Mammary epithelial cell (primary cell): Measurements from ENCODE around the gene SRP19.

Experiments used
- EZH2 ChIP-seq: IDR thresholded peaks from 2 replicates; pipeline ENCODE4 v1.6.1; 2012; ENCODE audit warnings: low read length, inconsistent platforms, borderline replicate concordance
- TF ChIP-seq, protein P1 (sequence below), 2 donors: IDR thresholded peaks in 1 of 2; conservative IDR thresholded peaks in 1 of 2; 2 replicates each; pipeline ENCODE4 v1.5.1; 2011 to 2012; ENCODE audit warnings: inconsistent platforms in 2 of 2, low read length in 2 of 2, mild to moderate bottlenecking in 2 of 2, control low read depth in 1 of 2, low read depth in 1 of 2; ENCODE audit not compliant: insufficient read depth in 1 of 2; ENCODE audit errors: extremely low read depth in 1 of 2

DNA sequence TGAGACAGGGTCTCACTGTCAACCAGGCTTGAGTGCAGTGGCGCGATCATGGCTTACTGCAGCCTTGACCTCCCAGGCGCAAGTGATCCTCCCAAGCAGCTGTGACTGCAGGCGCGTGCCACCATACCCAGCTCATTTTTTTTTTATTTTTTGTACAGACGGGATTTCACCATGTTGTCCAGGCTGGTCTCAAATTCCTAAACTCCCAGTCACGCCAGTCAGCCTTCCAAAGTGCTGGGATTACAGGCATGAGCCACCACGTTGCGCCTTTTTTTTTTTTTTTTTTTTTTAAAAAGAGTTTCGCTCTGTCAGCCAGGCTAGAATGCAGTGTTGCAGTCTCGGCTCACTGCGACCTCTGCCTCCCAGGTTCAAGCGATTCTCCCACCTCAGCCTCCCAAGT, 27.1 kb upstream of the SRP19 start:
- TF ChIP-seq, protein P1, sequence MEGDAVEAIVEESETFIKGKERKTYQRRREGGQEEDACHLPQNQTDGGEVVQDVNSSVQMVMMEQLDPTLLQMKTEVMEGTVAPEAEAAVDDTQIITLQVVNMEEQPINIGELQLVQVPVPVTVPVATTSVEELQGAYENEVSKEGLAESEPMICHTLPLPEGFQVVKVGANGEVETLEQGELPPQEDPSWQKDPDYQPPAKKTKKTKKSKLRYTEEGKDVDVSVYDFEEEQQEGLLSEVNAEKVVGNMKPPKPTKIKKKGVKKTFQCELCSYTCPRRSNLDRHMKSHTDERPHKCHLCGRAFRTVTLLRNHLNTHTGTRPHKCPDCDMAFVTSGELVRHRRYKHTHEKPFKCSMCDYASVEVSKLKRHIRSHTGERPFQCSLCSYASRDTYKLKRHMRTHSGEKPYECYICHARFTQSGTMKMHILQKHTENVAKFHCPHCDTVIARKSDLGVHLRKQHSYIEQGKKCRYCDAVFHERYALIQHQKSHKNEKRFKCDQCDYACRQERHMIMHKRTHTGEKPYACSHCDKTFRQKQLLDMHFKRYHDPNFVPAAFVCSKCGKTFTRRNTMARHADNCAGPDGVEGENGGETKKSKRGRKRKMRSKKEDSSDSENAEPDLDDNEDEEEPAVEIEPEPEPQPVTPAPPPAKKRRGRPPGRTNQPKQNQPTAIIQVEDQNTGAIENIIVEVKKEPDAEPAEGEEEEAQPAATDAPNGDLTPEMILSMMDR (conservative IDR thresholded peaks at IDR 0.05 in 1 of 2, IDR thresholded peaks at IDR 0.05 in 1 of 2; ENCODE audit: extremely low read depth in 1 of 2, insufficient read depth in 1 of 2, low read depth in 1 of 2, low read length in 2 of 2): no peak
- no peak for TF ChIP-seq EZH2
